Measurements from ENCODE around the gene MMS19.

- TF ChIP-seq POLR2A (IDR thresholded peaks at IDR 0.05) (no peak), CTCF (IDR thresholded peaks at IDR 0.05) (no peak)
These were observed 34.0 kb downstream of the MMS19 start for GRCh38 chr10:97464226-97464625.

Measured in adrenal gland (tissue), 5 donors.